Measurements from ENCODE around the gene CAPRIN1. TPM values are rescaled to one million over a fixed set of nuclear protein-coding genes. Genes with fewer than 3 reads are reported as not detected.

Gene CAPRIN1
- total RNA-seq, 3 donors from 2014 or later (not counting 1 experiment from before 2014, with no cell fraction given): 118 to 158 (median 137) TPM

GRCh38 chr11:34111722-34112270 is 60.3 kb downstream of the CAPRIN1 start:
- H3K9me3 ChIP-seq (ENCODE audit: control insufficient read depth, insufficient read depth, low read length): no peaks in the 10 kb centered on the region
- TF ChIP-seq CTCF (IDR thresholded peaks at IDR 0.05): no peak
- H3K36me3 Mint-ChIP-seq: peaks cover 35% of the 10 kb centered on the region
- H3K4me1 Mint-ChIP-seq: peaks cover 4 to 10% of the 10 kb centered on the region in 2 donors
- no peaks in the 10 kb centered on the region for H3K4me1 ChIP-seq (ENCODE audit: control insufficient read depth, insufficient read depth, low read length)
- no peak overlapping the region for H3K4me3 ChIP-seq (ENCODE audit: low read length)
- no peak for ATAC-seq
- H3K27ac Mint-ChIP-seq: no peak overlapping the region
- H3K27me3 Mint-ChIP-seq (ENCODE audit: low read depth in 2 of 2): no peaks in the 10 kb centered on the region
- 93% methylated on average over 6 of the region's 6 CpGs for WGBS (ENCODE audit: insufficient coverage)
- intact Hi-C loops (cut with micrococcal nuclease): no loop called here
- no peaks in the 10 kb centered on the region for H3K27me3 ChIP-seq (ENCODE audit: control insufficient read depth, insufficient read depth, low read length)
- no peak overlapping the region for H3K4me3 Mint-ChIP-seq
- no peaks in the 10 kb centered on the region for H3K9me3 Mint-ChIP-seq
- no peak overlapping the region for H3K27ac ChIP-seq (ENCODE audit: low read length)
- H3K36me3 ChIP-seq (ENCODE audit: control insufficient read depth, insufficient read depth, low read length): peaks cover 70% of the 10 kb centered on the region
- DNase-seq: no peak

GRCh38 chr11:34114014-34114413 is 62.5 kb downstream of the CAPRIN1 start:
- intact Hi-C loops (cut with micrococcal nuclease): no loop called here
- Mint-ChIP-seq H3K9me3 (no peaks in the 10 kb centered on the region), H3K27ac (no peak overlapping the region), H3K4me3 (no peak overlapping the region), H3K27me3 (ENCODE audit: low read depth in 2 of 2) (no peaks in the 10 kb centered on the region), H3K4me1 (peaks cover 4 to 8% of the 10 kb centered on the region in 2 donors), H3K36me3 (peaks cover 42% of the 10 kb centered on the region)
- H3K4me3 ChIP-seq (ENCODE audit: low read length): no peak overlapping the region
- TF ChIP-seq CTCF (IDR thresholded peaks at IDR 0.05): no peak
- no peak overlapping the region for H3K27ac ChIP-seq (ENCODE audit: low read length)
- H3K4me1 ChIP-seq (ENCODE audit: control insufficient read depth, insufficient read depth, low read length): no peaks in the 10 kb centered on the region
- ATAC-seq (no peak), DNase-seq (no peak)
- no peaks in the 10 kb centered on the region for H3K27me3 ChIP-seq (ENCODE audit: control insufficient read depth, insufficient read depth, low read length)
- no peaks in the 10 kb centered on the region for H3K9me3 ChIP-seq (ENCODE audit: control insufficient read depth, insufficient read depth, low read length)
- H3K36me3 ChIP-seq (ENCODE audit: control insufficient read depth, insufficient read depth, low read length): peaks cover 84% of the 10 kb centered on the region
- 100% methylated on average over 2 of the region's 2 CpGs for WGBS (ENCODE audit: insufficient coverage)

GRCh38 chr11:34114471-34114870 is 62.9 kb downstream of the CAPRIN1 start:
- Histone ChIP-seq H3K36me3 (ENCODE audit: control insufficient read depth, insufficient read depth, low read length) (peaks cover 84% of the 10 kb centered on the region), H3K9me3 (ENCODE audit: control insufficient read depth, insufficient read depth, low read length) (no peaks in the 10 kb centered on the region), H3K4me1 (ENCODE audit: control insufficient read depth, insufficient read depth, low read length) (no peaks in the 10 kb centered on the region), H3K4me3 (ENCODE audit: low read length) (no peak overlapping the region), H3K27ac (ENCODE audit: low read length) (no peak overlapping the region), H3K27me3 (ENCODE audit: control insufficient read depth, insufficient read depth, low read length) (no peaks in the 10 kb centered on the region)
- Mint-ChIP-seq H3K4me1 (peaks cover under 1 to 4% of the 10 kb centered on the region in 2 donors), H3K9me3 (no peaks in the 10 kb centered on the region), H3K36me3 (peaks cover 39% of the 10 kb centered on the region), H3K27me3 (ENCODE audit: low read depth in 2 of 2) (no peaks in the 10 kb centered on the region), H3K4me3 (no peak overlapping the region), H3K27ac (no peak overlapping the region)
- intact Hi-C loops (cut with micrococcal nuclease): no loop called here
- ATAC-seq (no peak), DNase-seq (no peak)
- no peak for TF ChIP-seq CTCF (IDR thresholded peaks at IDR 0.05)
- WGBS (ENCODE audit: insufficient coverage): over 99% methylated on average over 5 of the region's 5 CpGs

- no peak overlapping the region for H3K27ac Mint-ChIP-seq
- Histone ChIP-seq H3K36me3 (ENCODE audit: control insufficient read depth, insufficient read depth, low read length) (peaks cover 79% of the 10 kb centered on the region), H3K9me3 (ENCODE audit: control insufficient read depth, insufficient read depth, low read length) (no peaks in the 10 kb centered on the region), H3K4me3 (ENCODE audit: low read length) (no peak overlapping the region), H3K4me1 (ENCODE audit: control insufficient read depth, insufficient read depth, low read length) (no peaks in the 10 kb centered on the region), H3K27ac (ENCODE audit: low read length) (no peak overlapping the region), H3K27me3 (ENCODE audit: control insufficient read depth, insufficient read depth, low read length) (no peaks in the 10 kb centered on the region)
- ATAC-seq (no peak), DNase-seq (no peak)
- H3K4me1 Mint-ChIP-seq: no peaks in the 10 kb centered on the region
- H3K36me3 Mint-ChIP-seq: peaks cover 26% of the 10 kb centered on the region
- H3K4me3 Mint-ChIP-seq: no peak overlapping the region
- no peaks in the 10 kb centered on the region for H3K27me3 Mint-ChIP-seq (ENCODE audit: low read depth in 2 of 2)
- no peaks in the 10 kb centered on the region for H3K9me3 Mint-ChIP-seq
- 95% methylated on average over 4 of the region's 4 CpGs for WGBS (ENCODE audit: insufficient coverage)
- no peak for TF ChIP-seq CTCF (IDR thresholded peaks at IDR 0.05)
- intact Hi-C loops (cut with micrococcal nuclease): no loop called here
Observed at GRCh38 chr11:34120651-34121050, 69.1 kb downstream of the CAPRIN1 start.
